Tibial artery (tissue), 4 donors: Measurements from ENCODE around the gene GLDN.
"Not testable (repeated sequence)": the region's sequence is repeated elsewhere in the genome, so short reads cannot be mapped to it uniquely, and the experiment has no call there.

ENCODE experiments used
- DNase-seq, 2 donors: peaks; one replicate each; pipeline ENCODE4 v3.0.0-alpha.2; 2019
- H3K27ac ChIP-seq, 2 donors: fragments of 200-600 bp; sonication (generic) in 1 of 2; 1 replicate in 1 of 2; 2 replicates in 1 of 2; pipeline ENCODE4 v1.5.1; 2018 to 2019; ENCODE audit warnings: mild to moderate bottlenecking in 1 of 2
- H3K27me3 ChIP-seq, 2 donors: fragments of 200-600 bp; sonication (generic) in 1 of 2; one replicate each; pipeline versions ENCODE4 v1.5.1 to v1.6.0; 2016 to 2019
- H3K36me3 ChIP-seq, 3 donors: fragments of 200-600 bp; sonication (generic) in 2 of 3; one replicate each; pipeline ENCODE4 v1.5.1; 2016 to 2019; ENCODE audit warnings: mild to moderate bottlenecking in 2 of 3
- H3K4me1 ChIP-seq, 4 donors: fragments of 200-600 bp; sonication (generic) in 2 of 4; 1 replicate in 3 of 4; 2 replicates in 1 of 4; pipeline ENCODE4 v1.5.1; 2016 to 2019
- H3K4me3 ChIP-seq, 2 donors: fragments of 200-600 bp; sonication (generic) in 1 of 2; 1 replicate in 1 of 2; 2 replicates in 1 of 2; pipeline ENCODE4 v1.5.1; 2018 to 2019; ENCODE audit warnings: mild to moderate bottlenecking in 2 of 2
- H3K9me3 ChIP-seq, 3 donors: fragments of 200-600 bp; sonication (generic) in 1 of 3; one replicate each; pipeline ENCODE4 v1.5.1; 2016 to 2019
- CTCF ChIP-seq, 2 experiments: fragments of 200-600 bp in 1 of 2; fragments of 450-650 bp in 1 of 2; IDR thresholded peaks; one replicate each; pipeline ENCODE4 v1.5.1; 2017 to 2019; ENCODE audit warnings: antibody characterized with exemption in 2 of 2, mild to moderate bottlenecking in 1 of 2, moderate library complexity in 1 of 2
- intact Hi-C: fragments of 100-400 bp; cut with DNase I; formaldehyde crosslinking; loops from one replicate; pipeline ENCODE4 v1.15.0; 2023; ENCODE audit warnings: low total_unique reads

GLDN gene

GRCh38 chr15:51425517-51426040 lies 84.1 kb downstream of the GLDN start:
- intact Hi-C loops: no loop called here
- no peak overlapping the region for H3K4me3 ChIP-seq

GRCh38 chr15:51438526-51438925 lies 97.1 kb downstream of the GLDN start:
- H3K27ac ChIP-seq: no peak overlapping the region
- intact Hi-C loops: no loop called here
- no peaks in the 10 kb centered on the region for H3K27me3 ChIP-seq
- H3K4me3 ChIP-seq: no peak overlapping the region
- no peak for TF ChIP-seq CTCF (IDR thresholded peaks at IDR 0.05)
- H3K36me3 ChIP-seq: peaks cover 0 to 13% (median 0%) of the 10 kb centered on the region in 3 donors
- no peaks in the 10 kb centered on the region for H3K4me1 ChIP-seq
- no peak for DNase-seq
- H3K9me3 ChIP-seq: no peaks in the 10 kb centered on the region

More at GRCh38 chr15:51425517-51426040, 84.1 kb downstream of the GLDN start:
- TF ChIP-seq CTCF (IDR thresholded peaks at IDR 0.05): no peak
- Histone ChIP-seq H3K27ac (no peak overlapping the region), H3K9me3 (no peaks in the 10 kb centered on the region), H3K4me1 (no peaks in the 10 kb centered on the region), H3K27me3 (no peaks in the 10 kb centered on the region), H3K36me3 (no peaks in the 10 kb centered on the region)
- no peak for DNase-seq

- TF ChIP-seq CTCF (IDR thresholded peaks at IDR 0.05): no peak
- intact Hi-C loops: no loop called here
- Histone ChIP-seq H3K9me3 (no peaks in the 10 kb centered on the region), H3K4me3 (no peak overlapping the region), H3K36me3 (peaks cover 10 to 19% (median 14%) of the 10 kb centered on the region in 3 donors), H3K27ac (no peak overlapping the region), H3K4me1 (no peaks in the 10 kb centered on the region), H3K27me3 (no peaks in the 10 kb centered on the region)
- DNase-seq: no peak
Measured at GRCh38 chr15:51443282-51443914, 101.9 kb downstream of the GLDN start.

- H3K9me3 ChIP-seq: no peaks in the 10 kb centered on the region
- DNase-seq: no peak
- H3K4me1 ChIP-seq: no peaks in the 10 kb centered on the region
- intact Hi-C loops: no loop called here
- peaks cover 17 to 24% (median 19%) of the 10 kb centered on the region in 3 donors for H3K36me3 ChIP-seq
- H3K4me3 ChIP-seq: no peak overlapping the region
- TF ChIP-seq CTCF (IDR thresholded peaks at IDR 0.05): no peak
- no peaks in the 10 kb centered on the region for H3K27me3 ChIP-seq
- H3K27ac ChIP-seq: no peak overlapping the region
Measured at GRCh38 chr15:51444112-51444511, 102.7 kb downstream of the GLDN start.

- no peak overlapping the region for H3K4me3 ChIP-seq
- no peaks in the 10 kb centered on the region for H3K27me3 ChIP-seq
- intact Hi-C loops: no loop called here
- H3K27ac ChIP-seq: no peak overlapping the region
- H3K9me3 ChIP-seq: no peaks in the 10 kb centered on the region
- no peaks in the 10 kb centered on the region for H3K4me1 ChIP-seq
- no peak for DNase-seq
- TF ChIP-seq CTCF (IDR thresholded peaks at IDR 0.05): no peak
- H3K36me3 ChIP-seq: peaks cover 24 to 31% (median 26%) of the 10 kb centered on the region in 3 donors
Measured at GRCh38 chr15:51444807-51445206, 103.4 kb downstream of the GLDN start.

GRCh38 chr15:51446029-51446744 lies 104.7 kb downstream of the GLDN start:
- H3K27ac ChIP-seq, H3K27me3 ChIP-seq, DNase-seq, H3K9me3 ChIP-seq, H3K4me1 ChIP-seq, intact Hi-C loops, H3K4me3 ChIP-seq: not testable (repeated sequence)
- H3K36me3 ChIP-seq: peaks cover 29 to 38% (median 34%) of the 10 kb centered on the region in 3 donors
